SH-SY5Y (cell line): Measurements from ENCODE around the gene CCDC81.

Experiments
- GATA2 ChIP-seq: IDR thresholded peaks from 2 replicates; pipeline ENCODE4 v1.6.1; 2011; ENCODE audit warnings: mild to moderate bottlenecking, low read depth, low read length
- GATA3 ChIP-seq: IDR thresholded peaks from 2 replicates; pipeline ENCODE4 v1.6.1; 2011; ENCODE audit warnings: low read depth, mild to moderate bottlenecking, low read length, moderate library complexity

DNA sequence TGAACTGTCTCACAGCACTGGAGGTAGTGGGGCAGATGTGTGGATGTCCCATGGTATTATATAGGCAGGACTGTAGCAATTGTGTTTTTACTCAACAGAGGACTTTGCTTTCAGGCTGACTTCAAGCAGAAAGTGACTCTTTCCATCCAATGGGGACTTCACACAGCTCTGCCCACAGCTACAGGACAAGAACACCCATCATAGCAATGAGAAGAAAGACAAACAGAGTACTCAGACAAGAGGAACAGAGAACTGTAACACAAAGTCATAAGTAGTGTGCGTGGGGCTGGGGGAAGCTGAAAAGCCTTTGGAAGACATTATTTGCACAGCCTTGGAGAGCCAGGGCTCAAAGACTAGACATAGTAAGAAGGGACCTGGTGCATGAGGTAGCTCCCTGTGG lies 70.3 kb downstream of the CCDC81 start:
- TF ChIP-seq GATA3 (no peak), GATA2 (no peak)
